HG02885 (cell line): ENCODE measurements around the gene CRYBB2.
"Not testable (repeated sequence)": the region's sequence is repeated elsewhere in the genome, so short reads cannot be mapped to it uniquely, and the experiment has no call there.

Experiments
- ATAC-seq: cut with Tn5 transposase; IDR thresholded peaks from one replicate; pipeline ENCODE4 v1.9.1; 2021; ENCODE audit warnings: mild to moderate bottlenecking; ENCODE audit not compliant: unreplicated experiment, poor library complexity

Gene CRYBB2

GRCh38 chr22:25230760-25231159 is 11.3 kb downstream of the CRYBB2 start:
- ATAC-seq = not testable (repeated sequence)

- ATAC-seq = no peak
These were observed 12.9 kb downstream of the CRYBB2 start for GRCh38 chr22:25232301-25232700.

- ATAC-seq = not testable (repeated sequence)
These were observed 14.3 kb downstream of the CRYBB2 start for GRCh38 chr22:25233706-25234105.

- no peak for ATAC-seq
These were observed 16.3 kb downstream of the CRYBB2 start for GRCh38 chr22:25235547-25236290.

DNA sequence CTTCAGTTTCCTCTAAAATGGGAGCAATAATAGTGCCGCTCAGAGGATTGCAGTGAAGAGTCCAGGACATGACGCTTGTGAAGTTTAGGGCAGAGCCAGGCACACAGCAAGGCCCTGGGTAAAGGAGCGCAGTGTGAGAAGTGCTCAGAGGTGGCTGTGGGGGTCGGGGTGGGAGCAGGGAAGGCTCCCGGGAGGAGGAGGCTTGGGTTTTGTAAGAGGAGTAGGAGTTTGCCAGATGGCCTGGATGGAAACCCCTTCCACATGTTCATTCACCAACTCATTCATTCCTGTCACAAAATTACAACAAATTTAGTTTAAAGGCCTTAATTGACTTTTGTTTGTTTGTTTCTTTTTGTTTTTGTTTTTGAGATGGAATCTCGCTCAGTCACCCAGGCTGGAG is 17.0 kb downstream of the CRYBB2 start:
- ATAC-seq = no peak

DNA sequence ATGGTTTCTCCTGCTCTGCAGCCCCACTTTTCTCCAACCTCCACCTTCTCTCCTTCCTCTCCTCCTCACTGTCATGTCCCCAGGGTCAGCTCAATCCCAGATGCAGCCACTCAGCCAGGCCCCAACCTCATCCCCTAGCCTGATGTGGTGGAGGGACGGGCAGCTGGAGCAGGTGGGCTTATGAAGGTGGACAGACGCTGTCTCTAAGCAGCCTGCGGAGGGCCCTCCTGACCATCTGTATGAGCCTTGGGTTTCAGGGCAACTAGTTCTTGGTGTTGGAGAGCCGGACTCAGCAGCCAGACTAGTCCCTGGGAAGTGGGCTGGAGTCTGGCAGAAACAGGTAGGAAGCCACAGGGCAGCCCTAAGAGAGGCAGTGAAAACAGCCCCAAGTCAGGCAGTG is 18.1 kb downstream of the CRYBB2 start:
- ATAC-seq = no peak

DNA sequence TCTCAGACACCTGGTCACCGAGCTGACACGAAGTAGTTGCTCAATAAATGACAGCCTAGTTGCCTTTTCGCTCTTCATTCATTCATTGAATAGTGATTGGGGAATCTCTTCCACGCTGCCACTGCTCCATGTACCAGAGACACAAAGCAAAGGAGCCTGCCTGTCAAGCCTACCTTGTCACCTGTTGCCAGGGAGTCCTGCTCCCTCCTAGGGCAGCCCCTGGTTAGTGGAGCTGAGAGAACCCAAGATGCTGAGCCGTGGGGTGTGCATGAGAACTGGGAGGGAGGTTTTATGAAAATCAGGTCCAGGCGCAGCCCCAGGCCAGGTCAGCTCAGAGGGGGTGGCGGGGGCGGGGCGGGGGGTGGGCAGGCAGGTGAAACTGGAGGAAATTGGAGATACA is 18.6 kb downstream of the CRYBB2 start:
- not testable (repeated sequence) for ATAC-seq

DNA sequence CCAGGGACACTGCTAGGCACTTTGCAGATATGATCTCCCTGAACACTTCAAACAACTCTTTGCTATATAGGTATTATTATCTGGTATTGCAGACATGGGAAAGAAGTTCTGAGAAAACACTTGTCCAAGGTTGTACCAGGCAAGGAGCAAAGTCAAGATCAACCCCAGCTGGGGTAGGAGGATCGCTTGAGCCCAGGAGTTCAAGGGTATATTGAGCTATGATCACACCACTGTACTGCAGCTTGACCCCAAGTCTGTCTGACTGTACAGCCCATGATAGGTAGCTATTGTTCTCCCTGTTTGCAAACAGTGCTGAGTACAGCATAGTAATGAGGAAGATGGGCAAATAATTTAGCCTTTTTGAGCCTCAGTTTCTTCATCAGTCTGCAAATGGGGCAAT is 35.7 kb downstream of the CRYBB2 start:
- not testable (repeated sequence) for ATAC-seq

- ATAC-seq = not testable (repeated sequence)
These were observed 48.1 kb downstream of the CRYBB2 start for GRCh38 chr22:25267567-25267966.

GRCh38 chr22:25268902-25269301 is 49.5 kb downstream of the CRYBB2 start:
- not testable (repeated sequence) for ATAC-seq

DNA sequence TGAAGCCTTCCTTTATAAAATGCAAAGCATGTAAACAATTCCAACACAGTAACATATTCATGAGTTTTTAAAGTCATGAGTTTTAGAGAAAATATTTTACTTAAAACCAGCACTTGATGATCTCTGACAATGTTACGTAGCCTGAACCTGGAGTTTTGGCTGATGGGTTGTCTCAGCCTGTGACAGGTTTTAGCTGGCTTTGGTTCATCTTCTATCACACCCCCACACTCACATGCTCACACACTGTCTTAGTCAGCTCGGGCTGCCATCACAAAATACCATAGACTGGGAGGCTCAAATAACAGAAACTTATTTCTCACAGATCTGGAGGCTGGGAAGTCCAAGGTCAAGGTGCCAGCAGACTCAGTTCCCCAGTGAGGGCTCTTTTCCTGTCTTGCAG is 50.6 kb downstream of the CRYBB2 start:
- ATAC-seq = not testable (repeated sequence)

DNA sequence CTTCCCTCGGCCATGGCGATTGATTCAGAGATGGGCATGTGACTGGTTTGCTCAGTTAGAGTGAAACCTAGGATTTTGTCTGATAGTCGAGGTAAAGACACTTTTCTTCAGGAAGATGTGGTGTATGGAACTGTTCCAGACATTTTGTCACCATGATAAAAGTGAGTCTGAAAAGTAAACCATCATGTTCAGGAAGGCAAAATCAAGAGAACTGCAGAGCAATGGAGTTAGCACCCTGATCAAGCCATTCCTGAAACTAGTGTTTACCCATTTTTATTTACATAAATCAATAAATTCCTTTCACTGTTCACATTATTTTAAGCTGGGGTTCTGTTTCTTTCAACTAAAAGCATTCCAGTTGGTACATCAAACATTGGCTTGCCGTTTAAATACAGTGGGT is 53.8 kb downstream of the CRYBB2 start:
- ATAC-seq = not testable (repeated sequence)

DNA sequence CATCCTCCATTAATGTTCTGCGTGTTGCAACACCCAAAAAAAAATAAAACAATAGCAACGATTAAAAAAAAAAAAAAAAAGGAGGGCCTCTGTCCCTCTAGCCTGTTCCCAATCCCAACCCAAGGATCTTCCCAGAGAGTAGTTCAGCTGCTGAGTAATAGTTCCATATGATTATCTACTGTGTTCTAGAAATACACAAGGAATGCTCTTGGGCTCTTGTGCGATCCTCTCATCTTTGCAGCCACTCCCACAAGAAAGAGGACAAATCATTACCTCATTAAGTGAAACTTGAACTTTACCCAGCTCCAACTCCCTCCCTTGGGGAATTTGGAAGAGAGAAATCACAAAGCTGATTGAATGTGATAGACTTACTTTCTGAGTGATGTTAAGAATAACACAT is 54.5 kb downstream of the CRYBB2 start:
- ATAC-seq = not testable (repeated sequence)

- ATAC-seq = not testable (repeated sequence)
These were observed 60.7 kb downstream of the CRYBB2 start for GRCh38 chr22:25280118-25280517.
